ENCODE results near the gene DNAJC27. TPM values are rescaled to one million over a fixed set of nuclear protein-coding genes. Genes with fewer than 3 reads are reported as not detected.

The DNAJC27 gene
- total RNA-seq, 4 donors from 2014 or later: 2.1 to 4.6 (median 4.2) TPM

DNA sequence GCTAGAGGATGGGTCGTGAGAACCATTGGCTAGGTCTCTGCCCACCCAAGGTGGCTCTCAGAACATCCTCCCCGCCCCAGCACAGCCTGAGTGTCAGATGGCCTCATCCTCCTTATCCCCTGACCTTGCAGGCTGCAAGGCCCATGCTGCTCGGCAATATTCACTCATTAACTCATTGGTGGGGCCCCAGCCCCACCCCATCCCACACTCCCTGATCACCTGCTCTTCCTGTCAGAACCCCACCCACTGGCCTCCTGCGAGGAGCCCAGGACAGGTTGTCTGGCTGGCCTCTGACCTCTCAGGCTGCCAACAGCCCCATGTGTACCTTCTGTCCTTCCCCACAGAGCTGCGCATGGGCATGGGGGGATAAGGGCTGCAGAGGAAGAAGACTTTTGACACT is 57.0 kb downstream of the DNAJC27 start:
- WGBS, 2 donors: 80 to 86% methylated on average over 3 of the region's 5 CpGs
- intact Hi-C loops (cut with DNase I): no loop called here

GRCh38 chr2:24913911-24914310 is 57.8 kb downstream of the DNAJC27 start:
- Histone ChIP-seq H3K27me3 (no peaks in the 10 kb centered on the region), H3K27ac (peak overlapping the region in 2 of 4 donors; percentile 35 to 53), H3K4me3 (no peak overlapping the region), H3K4me1 (peaks cover 7 to 62% (median 21%) of the 10 kb centered on the region in 3 donors), H3K9me3 (no peaks in the 10 kb centered on the region), H3K36me3 (peaks cover 0 to 17% (median 0%) of the 10 kb centered on the region in 3 donors)
- TF ChIP-seq POLR2A (IDR thresholded peaks at IDR 0.05): no peak
- TF ChIP-seq, protein P1, sequence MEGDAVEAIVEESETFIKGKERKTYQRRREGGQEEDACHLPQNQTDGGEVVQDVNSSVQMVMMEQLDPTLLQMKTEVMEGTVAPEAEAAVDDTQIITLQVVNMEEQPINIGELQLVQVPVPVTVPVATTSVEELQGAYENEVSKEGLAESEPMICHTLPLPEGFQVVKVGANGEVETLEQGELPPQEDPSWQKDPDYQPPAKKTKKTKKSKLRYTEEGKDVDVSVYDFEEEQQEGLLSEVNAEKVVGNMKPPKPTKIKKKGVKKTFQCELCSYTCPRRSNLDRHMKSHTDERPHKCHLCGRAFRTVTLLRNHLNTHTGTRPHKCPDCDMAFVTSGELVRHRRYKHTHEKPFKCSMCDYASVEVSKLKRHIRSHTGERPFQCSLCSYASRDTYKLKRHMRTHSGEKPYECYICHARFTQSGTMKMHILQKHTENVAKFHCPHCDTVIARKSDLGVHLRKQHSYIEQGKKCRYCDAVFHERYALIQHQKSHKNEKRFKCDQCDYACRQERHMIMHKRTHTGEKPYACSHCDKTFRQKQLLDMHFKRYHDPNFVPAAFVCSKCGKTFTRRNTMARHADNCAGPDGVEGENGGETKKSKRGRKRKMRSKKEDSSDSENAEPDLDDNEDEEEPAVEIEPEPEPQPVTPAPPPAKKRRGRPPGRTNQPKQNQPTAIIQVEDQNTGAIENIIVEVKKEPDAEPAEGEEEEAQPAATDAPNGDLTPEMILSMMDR (IDR thresholded peaks at IDR 0.05): no peak
- 81 to 87% methylated on average over 7 to 8 of the region's 9 CpGs for WGBS, 2 donors
- intact Hi-C loops (cut with DNase I): no loop called here
- DNase-seq: no peak

More for the DNA sequence above, 57.0 kb downstream of the DNAJC27 start:
- Histone ChIP-seq H3K27me3 (no peaks in the 10 kb centered on the region), H3K4me3 (peak overlapping the region in 1 of 4 donors; percentile 1), H3K36me3 (peaks cover 0 to 9% (median 0%) of the 10 kb centered on the region in 3 donors), H3K4me1 (peaks cover 11 to 69% (median 22%) of the 10 kb centered on the region in 3 donors), H3K27ac (peak overlapping the region in 3 of 4 donors; percentile 9 to 29 (median 20)), H3K9me3 (no peaks in the 10 kb centered on the region)
- DNase-seq: no peak
- TF ChIP-seq, protein P1 (IDR thresholded peaks at IDR 0.05): no peak

GRCh38 chr2:24912986-24913385 is 58.8 kb downstream of the DNAJC27 start:
- H3K9me3 ChIP-seq: no peaks in the 10 kb centered on the region
- 79 to 80% methylated on average over 10 of the region's 10 CpGs for WGBS, 2 donors
- no peaks in the 10 kb centered on the region for H3K27me3 ChIP-seq
- H3K36me3 ChIP-seq: peaks cover 0 to 13% (median 0%) of the 10 kb centered on the region in 3 donors
- no peak overlapping the region for H3K4me3 ChIP-seq
- peaks cover 0 to 58% (median 12%) of the 10 kb centered on the region in 3 donors for H3K4me1 ChIP-seq
- no peak for DNase-seq
- H3K27ac ChIP-seq: peak overlapping the region in 2 of 4 donors; percentile 1 to 14
- intact Hi-C loops (cut with DNase I): no loop called here
- TF ChIP-seq, protein P1 (IDR thresholded peaks at IDR 0.05): no peak
- no peak for TF ChIP-seq POLR2A (IDR thresholded peaks at IDR 0.05)

GRCh38 chr2:24912523-24912922 is 59.2 kb downstream of the DNAJC27 start:
- Histone ChIP-seq H3K36me3 (peaks cover 0 to 10% (median 0%) of the 10 kb centered on the region in 3 donors), H3K4me3 (no peak overlapping the region), H3K27ac (peak overlapping the region in 1 of 4 donors; percentile 14), H3K9me3 (no peaks in the 10 kb centered on the region), H3K27me3 (no peaks in the 10 kb centered on the region), H3K4me1 (peaks cover 0 to 58% (median 7%) of the 10 kb centered on the region in 3 donors)
- no peak for DNase-seq
- TF ChIP-seq, protein P1 (IDR thresholded peaks at IDR 0.05): no peak
- no peak for TF ChIP-seq POLR2A (IDR thresholded peaks at IDR 0.05)
- WGBS, 2 donors: 76 to 80% methylated on average over 7 of the region's 7 CpGs
- intact Hi-C loops (cut with DNase I): no loop called here

- H3K36me3 ChIP-seq: peaks cover 0 to 29% (median 0%) of the 10 kb centered on the region in 3 donors
- H3K4me3 ChIP-seq: no peak overlapping the region
- TF ChIP-seq, protein P1 (IDR thresholded peaks at IDR 0.05): no peak
- no peak for DNase-seq
- WGBS, 2 donors: 80 to 93% methylated on average over 3 of the region's 3 CpGs
- peaks cover 0 to 44% (median 0%) of the 10 kb centered on the region in 3 donors for H3K4me1 ChIP-seq
- H3K27ac ChIP-seq: no peak overlapping the region
- H3K9me3 ChIP-seq: no peaks in the 10 kb centered on the region
- intact Hi-C loops (cut with DNase I): no loop called here
- H3K27me3 ChIP-seq: no peaks in the 10 kb centered on the region
These were observed 61.5 kb downstream of the DNAJC27 start for GRCh38 chr2:24910245-24910644.

All from esophagus squamous epithelium (tissue), 5 donors.